CD14-positive monocyte (primary cell): ENCODE measurements around the gene ZNF682. TPM values are rescaled to one million over a fixed set of nuclear protein-coding genes. Genes with fewer than 3 reads are reported as not detected.
"Not testable (repeated sequence)": the region's sequence is repeated elsewhere in the genome, so short reads cannot be mapped to it uniquely, and the experiment has no call there.

ENCODE experiments used
- DNase-seq, 3 donors: peaks; one replicate each; pipeline ENCODE4 v3.0.0-alpha.2; 2011 to 2022
- H2AFZ ChIP-seq: 2 replicates; pipeline ENCODE4 v1.6.0; 2012; ENCODE audit warnings: mild to moderate bottlenecking, low read depth, low read length, inconsistent platforms; ENCODE audit not compliant: insufficient read depth, poor library complexity, severe bottlenecking
- H3K27ac ChIP-seq, 2 donors: 1 replicate in 1 of 2; 2 replicates in 1 of 2; pipeline ENCODE4 v1.5.1; 2012 to 2013; ENCODE audit warnings: low read length in 2 of 2, control low read depth in 1 of 2, inconsistent platforms in 1 of 2, low read depth in 1 of 2, mild to moderate bottlenecking in 1 of 2
- H3K27me3 ChIP-seq, 2 donors: one replicate each; pipeline versions ENCODE4 v1.6.0 to v1.6.1; 2011 to 2013; ENCODE audit warnings: low read length in 2 of 2; ENCODE audit not compliant: control insufficient read depth in 2 of 2, insufficient read depth in 2 of 2
- H3K36me3 ChIP-seq, 2 donors: replicated peaks in 1 of 2; 1 replicate in 1 of 2; 2 replicates in 1 of 2; pipeline versions ENCODE4 v1.5.1 to v1.6.1; 2012 to 2013; ENCODE audit warnings: low read length in 2 of 2, control low read depth in 1 of 2, inconsistent platforms in 1 of 2, mild to moderate bottlenecking in 1 of 2; ENCODE audit not compliant: insufficient read depth in 2 of 2, control insufficient read depth in 1 of 2
- H3K4me1 ChIP-seq, 2 donors: 1 replicate in 1 of 2; 2 replicates in 1 of 2; pipeline versions ENCODE4 v1.5.1 to v1.6.1; 2012 to 2013; ENCODE audit warnings: low read length in 2 of 2, control low read depth in 1 of 2, inconsistent platforms in 1 of 2, mild to moderate bottlenecking in 1 of 2, moderate library complexity in 1 of 2; ENCODE audit not compliant: insufficient read depth in 2 of 2, control insufficient read depth in 1 of 2
- H3K4me2 ChIP-seq: replicated peaks from 2 replicates; pipeline ENCODE3; 2012; ENCODE audit warnings: low read length, moderate library complexity, mild to moderate bottlenecking; ENCODE audit not compliant: poor library complexity, severe bottlenecking; ENCODE audit errors: extremely low read depth
- H3K4me3 ChIP-seq, 3 experiments: fragments of 200-600 bp in 1 of 3; sonication (generic) in 1 of 3; replicated peaks in 1 of 3; 1 replicate in 2 of 3; 2 replicates in 1 of 3; pipeline ENCODE4 v1.5.1; 2011 to 2013; ENCODE audit warnings: low read length in 3 of 3, mild to moderate bottlenecking in 3 of 3, control low read depth in 2 of 3, low read depth in 2 of 3, inconsistent platforms in 1 of 3, moderate library complexity in 1 of 3
- H3K79me2 ChIP-seq: 2 replicates; pipeline ENCODE4 v1.6.0; 2012; ENCODE audit warnings: mild to moderate bottlenecking, control low read depth, inconsistent platforms, low read length, moderate library complexity; ENCODE audit not compliant: insufficient read depth
- H3K9ac ChIP-seq: 2 replicates; pipeline ENCODE4 v1.6.0; 2017; ENCODE audit warnings: low read length, mild to moderate bottlenecking; ENCODE audit not compliant: insufficient read depth, poor library complexity, severe bottlenecking
- H3K9me3 ChIP-seq, 2 donors: replicated peaks in 1 of 2; 1 replicate in 1 of 2; 2 replicates in 1 of 2; pipeline versions ENCODE4 v1.5.1 to v1.6.1; 2012 to 2013; ENCODE audit warnings: low read length in 2 of 2, control low read depth in 1 of 2; ENCODE audit not compliant: control insufficient read depth in 1 of 2, insufficient read depth in 1 of 2
- H4K20me1 ChIP-seq: 2 replicates; pipeline ENCODE4 v1.6.0; 2012; ENCODE audit warnings: mild to moderate bottlenecking, low read length, control low read depth, moderate library complexity; ENCODE audit not compliant: insufficient read depth
- H3K27ac Mint-ChIP-seq, 7 donors: one replicate each; pipeline ENCODE4 v1.8.0; 2020; ENCODE audit warnings: mild to moderate bottlenecking in 7 of 7, mixed read lengths in 7 of 7, moderate library complexity in 6 of 7, inconsistent platforms in 2 of 7
- H3K27me3 Mint-ChIP-seq, 3 donors: one replicate each; pipeline ENCODE4 v1.8.0; 2021 to 2022; ENCODE audit warnings: low read depth in 3 of 3, mild to moderate bottlenecking in 3 of 3, mixed read lengths in 3 of 3, moderate library complexity in 3 of 3, inconsistent platforms in 1 of 3
- H3K36me3 Mint-ChIP-seq, 2 donors: one replicate each; pipeline ENCODE4 v1.8.0; 2020; ENCODE audit warnings: mixed read lengths in 2 of 2, inconsistent platforms in 1 of 2, mild to moderate bottlenecking in 1 of 2
- H3K4me1 Mint-ChIP-seq: one replicate; pipeline ENCODE4 v1.8.0; 2020; ENCODE audit warnings: mild to moderate bottlenecking, mixed read lengths
- H3K4me3 Mint-ChIP-seq, 2 donors: one replicate each; pipeline ENCODE4 v1.8.0; 2020; ENCODE audit warnings: mild to moderate bottlenecking in 2 of 2, mixed read lengths in 2 of 2, moderate library complexity in 1 of 2
- H3K9me3 Mint-ChIP-seq, 7 donors: one replicate each; pipeline ENCODE4 v1.8.0; 2020 to 2022; ENCODE audit warnings: mixed read lengths in 7 of 7, mild to moderate bottlenecking in 6 of 7, moderate library complexity in 6 of 7, inconsistent platforms in 2 of 7
- WGBS: methylation state at CpG from one replicate; pipeline ENCODE4 v1.1.5; 2013; ENCODE audit warnings: missing lambda C conversion rate; ENCODE audit not compliant: insufficient coverage; 5-methylcytosine and 5-hydroxymethylcytosine counted together
- intact Hi-C, 2 donors: fragments of 100-400 bp; cut with micrococcal nuclease; formaldehyde crosslinking; loops; one replicate each; pipeline versions ENCODE4 v1.15.0 to v1.15.1; 2023
- polyA plus RNA-seq, 3 donors: library from polyadenylated mRNA; depleted of rRNA in 1 of 3; unstranded in 2 of 3; stranded (reverse) in 1 of 3; fragments of 300-500 nt in 2 of 3; fragments of >200 nt in 1 of 3; fragmentation: Illumina TruSeq in 2 of 3; gene quantifications; 1 replicate in 2 of 3; 2 replicates in 1 of 3; pipeline ENCODE4 v1.2.3, GENCODE V29; 2012 to 2021
- TF ChIP-seq, protein P1 (sequence below): fragments of 200-600 bp; IDR thresholded peaks from one replicate; pipeline ENCODE4 v1.8.0; 2022; ENCODE audit warnings: antibody characterized with exemption, mild to moderate bottlenecking

The ZNF682 gene
- polyA plus RNA-seq, 3 donors = 0.48 to 1.7 TPM; not detected in 1

DNA sequence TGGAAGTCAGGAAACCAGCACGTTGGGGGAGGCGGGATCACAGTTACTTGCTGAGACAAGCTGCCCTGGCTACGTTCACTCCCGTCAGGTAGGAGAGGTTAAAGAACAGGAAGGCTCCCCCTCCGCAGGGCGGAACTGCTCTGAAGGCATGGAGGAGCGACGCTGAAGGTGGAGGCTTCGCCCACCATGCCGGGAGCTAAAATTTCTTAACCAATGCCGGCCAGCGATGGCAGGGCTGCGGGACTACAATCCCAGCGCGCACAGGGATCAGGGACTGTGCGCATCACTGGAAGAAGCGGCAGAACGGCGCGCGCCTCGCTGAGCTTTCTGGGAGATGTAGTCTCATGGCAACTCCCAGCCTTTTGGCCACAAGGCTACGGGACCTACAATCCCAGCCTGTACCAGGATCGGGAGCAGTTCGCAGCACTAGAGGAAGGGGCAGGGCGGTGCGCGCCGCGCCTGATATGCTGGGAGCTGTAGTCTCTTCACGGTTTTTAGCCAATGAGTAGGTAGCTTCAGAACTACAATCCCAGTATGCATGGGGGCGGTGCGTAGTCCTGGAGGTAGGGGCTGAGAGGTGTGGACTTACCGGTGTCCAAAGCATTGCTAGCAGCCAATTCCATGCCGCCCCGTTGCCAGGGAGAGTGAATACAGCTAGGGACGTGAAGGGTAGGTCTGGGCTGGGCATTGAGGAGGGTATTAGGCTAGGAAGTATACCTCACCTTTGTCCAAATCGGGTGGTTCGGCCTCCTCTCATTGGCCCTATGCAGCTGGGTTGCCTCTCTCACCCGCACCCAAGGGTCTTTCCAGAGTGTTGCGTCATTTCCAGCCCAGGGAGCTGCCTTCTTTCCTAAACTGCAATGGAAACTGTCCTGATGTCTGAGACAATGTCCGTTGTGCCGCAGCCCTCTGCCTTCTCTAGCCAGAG is 12.8 kb upstream of the ZNF682 start:
- Histone ChIP-seq H3K9me3 (peaks cover 20 to 39% of the 10 kb centered on the region in 2 donors), H3K9ac (peak overlapping the region; percentile 54), H2AFZ (peak overlapping the region; percentile 92), H4K20me1 (no peaks in the 10 kb centered on the region), H3K27me3 (no peaks in the 10 kb centered on the region), H3K4me2 (peak overlapping the region; percentile 90), H3K4me3 (peak overlapping the region; percentile 48 to 90 (median 52)), H3K4me1 (peaks cover 11 to 13% of the 10 kb centered on the region in 2 donors), H3K79me2 (no peaks in the 10 kb centered on the region), H3K27ac (peak overlapping the region in 1 of 2 donors; percentile 48), H3K36me3 (no peaks in the 10 kb centered on the region)
- peak overlapping the region; percentile 90 to 98 for H3K4me3 Mint-ChIP-seq
- TF ChIP-seq, protein P1, sequence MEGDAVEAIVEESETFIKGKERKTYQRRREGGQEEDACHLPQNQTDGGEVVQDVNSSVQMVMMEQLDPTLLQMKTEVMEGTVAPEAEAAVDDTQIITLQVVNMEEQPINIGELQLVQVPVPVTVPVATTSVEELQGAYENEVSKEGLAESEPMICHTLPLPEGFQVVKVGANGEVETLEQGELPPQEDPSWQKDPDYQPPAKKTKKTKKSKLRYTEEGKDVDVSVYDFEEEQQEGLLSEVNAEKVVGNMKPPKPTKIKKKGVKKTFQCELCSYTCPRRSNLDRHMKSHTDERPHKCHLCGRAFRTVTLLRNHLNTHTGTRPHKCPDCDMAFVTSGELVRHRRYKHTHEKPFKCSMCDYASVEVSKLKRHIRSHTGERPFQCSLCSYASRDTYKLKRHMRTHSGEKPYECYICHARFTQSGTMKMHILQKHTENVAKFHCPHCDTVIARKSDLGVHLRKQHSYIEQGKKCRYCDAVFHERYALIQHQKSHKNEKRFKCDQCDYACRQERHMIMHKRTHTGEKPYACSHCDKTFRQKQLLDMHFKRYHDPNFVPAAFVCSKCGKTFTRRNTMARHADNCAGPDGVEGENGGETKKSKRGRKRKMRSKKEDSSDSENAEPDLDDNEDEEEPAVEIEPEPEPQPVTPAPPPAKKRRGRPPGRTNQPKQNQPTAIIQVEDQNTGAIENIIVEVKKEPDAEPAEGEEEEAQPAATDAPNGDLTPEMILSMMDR = no peak
- WGBS = under 1% methylated on average over 40 of the region's 43 CpGs
- peaks cover 0 to 5% (median 5%) of the 10 kb centered on the region in 3 donors for H3K27me3 Mint-ChIP-seq
- no peaks in the 10 kb centered on the region for H3K36me3 Mint-ChIP-seq
- H3K4me1 Mint-ChIP-seq = peaks cover 16% of the 10 kb centered on the region
- H3K9me3 Mint-ChIP-seq = peaks cover 13 to 72% (median 45%) of the 10 kb centered on the region in 7 donors
- intact Hi-C loops = no loop called here
- DNase-seq = peak; percentile 0 to 15 (median 8)
- peak overlapping the region in 2 of 7 donors; percentile 10 to 31 for H3K27ac Mint-ChIP-seq

DNA sequence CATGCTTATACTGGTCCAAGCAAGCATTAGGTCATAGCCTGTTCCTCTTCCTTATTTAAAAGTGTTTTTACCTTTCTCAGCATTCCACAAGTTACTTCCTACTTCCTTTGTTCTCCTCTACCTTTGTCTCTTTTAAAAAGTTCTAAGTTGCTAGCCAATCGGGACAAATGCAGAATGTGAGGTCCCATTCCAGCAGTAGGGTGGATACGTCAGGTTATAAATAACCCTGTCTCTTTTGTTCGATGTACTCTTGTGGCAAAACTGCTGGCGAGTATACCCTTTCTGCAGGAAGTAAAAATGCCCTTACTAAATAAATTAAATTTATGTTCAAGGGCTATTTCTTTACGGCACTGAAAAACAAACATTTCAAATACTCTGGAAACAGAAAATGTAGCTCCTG is 6.4 kb upstream of the ZNF682 start:
- H3K27ac ChIP-seq, intact Hi-C loops, H3K27me3 ChIP-seq, H3K36me3 Mint-ChIP-seq, H3K4me3 Mint-ChIP-seq, H3K4me1 Mint-ChIP-seq, H2AFZ ChIP-seq, H3K4me1 ChIP-seq, H3K36me3 ChIP-seq, H3K9ac ChIP-seq, H3K4me2 ChIP-seq, DNase-seq, H3K27me3 Mint-ChIP-seq, H3K79me2 ChIP-seq, H3K4me3 ChIP-seq, H3K27ac Mint-ChIP-seq, H4K20me1 ChIP-seq: not testable (repeated sequence)
- no CpG with 5 or more reads among the region's 5 CpGs for WGBS
- peaks cover 16 to 71% (median 46%) of the 10 kb centered on the region in 7 donors for H3K9me3 Mint-ChIP-seq
- H3K9me3 ChIP-seq = peaks cover 37 to 47% of the 10 kb centered on the region in 2 donors
